K562 (cell line): ENCODE measurements around the gene PLD5. TPM values are rescaled to one million over a fixed set of nuclear protein-coding genes. Genes with fewer than 3 reads are reported as not detected.

Source experiments
- MAFF ChIP-seq: IDR thresholded peaks from 2 replicates; pipeline ENCODE4 v1.6.1; 2012; ENCODE audit warnings: low read length, improper control_type of control experiment
- MAFK ChIP-seq: IDR thresholded peaks from 2 replicates; pipeline ENCODE4 v1.6.1; 2011; ENCODE audit warnings: low read length, improper control_type of control experiment
- ZEB2 ChIP-seq: fragments of 450-650 bp; IDR thresholded peaks from 2 replicates; pipeline ENCODE4 v1.6.1; 2016
- ZNF316 ChIP-seq: fragments of 450-650 bp; IDR thresholded peaks from 2 replicates; pipeline ENCODE4 v1.6.1; 2016
- polyA plus RNA-seq, 8 experiments: library from polyadenylated mRNA; depleted of rRNA in 4 of 8; stranded (reverse) in 5 of 8; unstranded in 3 of 8; fragments of >200 nt; fragmentation: Nextera tagmentation in 2 of 8; fragmentation: Illumina TruSeq in 1 of 8; extraction: Ambion mirVana in 2 of 8; extraction: Trizol in 1 of 8; gene quantifications; 2 replicates each; pipeline versions ENCODE4 v1.2.1 to v1.2.3, GENCODE V29; 2011 to 2014; ENCODE audit warnings: inconsistent platforms in 1 of 8, missing spikeins in 1 of 8
- total RNA-seq, 7 experiments: library from RNA; depleted of rRNA in 6 of 7; stranded (reverse); fragments of >200 nt in 6 of 7; fragmentation: Illumina TruSeq in 2 of 7; extraction: Trizol in 2 of 7; gene quantifications; 2 replicates each; pipeline versions ENCODE4 v1.2.1 to v1.2.3, GENCODE V29; 2011 to 2021; ENCODE audit warnings: low replicate concordance in 1 of 7
- TF ChIP-seq, protein P1 (sequence below): fragments of 450-650 bp; IDR thresholded peaks from 2 replicates; pipeline ENCODE4 v1.6.1; 2016; ENCODE audit warnings: mild to moderate bottlenecking, moderate library complexity

PLD5 gene
- total and polyA plus RNA-seq, 9 of the 15 experiments (the other 6 are each of a cell fraction or from before 2014, with no cell fraction given), result not detected

DNA sequence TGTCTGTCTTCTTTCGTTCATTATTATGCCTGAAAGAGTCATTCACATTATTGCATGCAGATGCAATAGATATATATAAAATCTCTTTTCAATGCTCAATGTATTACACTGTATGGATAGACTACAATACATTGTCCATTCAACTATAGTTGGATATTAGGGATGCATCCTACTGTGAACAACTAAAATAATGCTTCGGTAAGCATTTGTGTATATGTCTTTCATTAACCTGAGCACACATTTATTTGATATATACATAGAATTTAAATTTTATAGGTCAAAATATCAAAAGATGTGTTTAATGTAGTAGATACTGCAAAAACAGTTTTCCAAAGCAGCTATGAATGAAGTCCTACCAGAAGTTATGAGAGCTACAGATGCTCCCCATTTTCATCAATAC is 8.9 kb downstream of the PLD5 start (continued):
- TF ChIP-seq, protein P1, sequence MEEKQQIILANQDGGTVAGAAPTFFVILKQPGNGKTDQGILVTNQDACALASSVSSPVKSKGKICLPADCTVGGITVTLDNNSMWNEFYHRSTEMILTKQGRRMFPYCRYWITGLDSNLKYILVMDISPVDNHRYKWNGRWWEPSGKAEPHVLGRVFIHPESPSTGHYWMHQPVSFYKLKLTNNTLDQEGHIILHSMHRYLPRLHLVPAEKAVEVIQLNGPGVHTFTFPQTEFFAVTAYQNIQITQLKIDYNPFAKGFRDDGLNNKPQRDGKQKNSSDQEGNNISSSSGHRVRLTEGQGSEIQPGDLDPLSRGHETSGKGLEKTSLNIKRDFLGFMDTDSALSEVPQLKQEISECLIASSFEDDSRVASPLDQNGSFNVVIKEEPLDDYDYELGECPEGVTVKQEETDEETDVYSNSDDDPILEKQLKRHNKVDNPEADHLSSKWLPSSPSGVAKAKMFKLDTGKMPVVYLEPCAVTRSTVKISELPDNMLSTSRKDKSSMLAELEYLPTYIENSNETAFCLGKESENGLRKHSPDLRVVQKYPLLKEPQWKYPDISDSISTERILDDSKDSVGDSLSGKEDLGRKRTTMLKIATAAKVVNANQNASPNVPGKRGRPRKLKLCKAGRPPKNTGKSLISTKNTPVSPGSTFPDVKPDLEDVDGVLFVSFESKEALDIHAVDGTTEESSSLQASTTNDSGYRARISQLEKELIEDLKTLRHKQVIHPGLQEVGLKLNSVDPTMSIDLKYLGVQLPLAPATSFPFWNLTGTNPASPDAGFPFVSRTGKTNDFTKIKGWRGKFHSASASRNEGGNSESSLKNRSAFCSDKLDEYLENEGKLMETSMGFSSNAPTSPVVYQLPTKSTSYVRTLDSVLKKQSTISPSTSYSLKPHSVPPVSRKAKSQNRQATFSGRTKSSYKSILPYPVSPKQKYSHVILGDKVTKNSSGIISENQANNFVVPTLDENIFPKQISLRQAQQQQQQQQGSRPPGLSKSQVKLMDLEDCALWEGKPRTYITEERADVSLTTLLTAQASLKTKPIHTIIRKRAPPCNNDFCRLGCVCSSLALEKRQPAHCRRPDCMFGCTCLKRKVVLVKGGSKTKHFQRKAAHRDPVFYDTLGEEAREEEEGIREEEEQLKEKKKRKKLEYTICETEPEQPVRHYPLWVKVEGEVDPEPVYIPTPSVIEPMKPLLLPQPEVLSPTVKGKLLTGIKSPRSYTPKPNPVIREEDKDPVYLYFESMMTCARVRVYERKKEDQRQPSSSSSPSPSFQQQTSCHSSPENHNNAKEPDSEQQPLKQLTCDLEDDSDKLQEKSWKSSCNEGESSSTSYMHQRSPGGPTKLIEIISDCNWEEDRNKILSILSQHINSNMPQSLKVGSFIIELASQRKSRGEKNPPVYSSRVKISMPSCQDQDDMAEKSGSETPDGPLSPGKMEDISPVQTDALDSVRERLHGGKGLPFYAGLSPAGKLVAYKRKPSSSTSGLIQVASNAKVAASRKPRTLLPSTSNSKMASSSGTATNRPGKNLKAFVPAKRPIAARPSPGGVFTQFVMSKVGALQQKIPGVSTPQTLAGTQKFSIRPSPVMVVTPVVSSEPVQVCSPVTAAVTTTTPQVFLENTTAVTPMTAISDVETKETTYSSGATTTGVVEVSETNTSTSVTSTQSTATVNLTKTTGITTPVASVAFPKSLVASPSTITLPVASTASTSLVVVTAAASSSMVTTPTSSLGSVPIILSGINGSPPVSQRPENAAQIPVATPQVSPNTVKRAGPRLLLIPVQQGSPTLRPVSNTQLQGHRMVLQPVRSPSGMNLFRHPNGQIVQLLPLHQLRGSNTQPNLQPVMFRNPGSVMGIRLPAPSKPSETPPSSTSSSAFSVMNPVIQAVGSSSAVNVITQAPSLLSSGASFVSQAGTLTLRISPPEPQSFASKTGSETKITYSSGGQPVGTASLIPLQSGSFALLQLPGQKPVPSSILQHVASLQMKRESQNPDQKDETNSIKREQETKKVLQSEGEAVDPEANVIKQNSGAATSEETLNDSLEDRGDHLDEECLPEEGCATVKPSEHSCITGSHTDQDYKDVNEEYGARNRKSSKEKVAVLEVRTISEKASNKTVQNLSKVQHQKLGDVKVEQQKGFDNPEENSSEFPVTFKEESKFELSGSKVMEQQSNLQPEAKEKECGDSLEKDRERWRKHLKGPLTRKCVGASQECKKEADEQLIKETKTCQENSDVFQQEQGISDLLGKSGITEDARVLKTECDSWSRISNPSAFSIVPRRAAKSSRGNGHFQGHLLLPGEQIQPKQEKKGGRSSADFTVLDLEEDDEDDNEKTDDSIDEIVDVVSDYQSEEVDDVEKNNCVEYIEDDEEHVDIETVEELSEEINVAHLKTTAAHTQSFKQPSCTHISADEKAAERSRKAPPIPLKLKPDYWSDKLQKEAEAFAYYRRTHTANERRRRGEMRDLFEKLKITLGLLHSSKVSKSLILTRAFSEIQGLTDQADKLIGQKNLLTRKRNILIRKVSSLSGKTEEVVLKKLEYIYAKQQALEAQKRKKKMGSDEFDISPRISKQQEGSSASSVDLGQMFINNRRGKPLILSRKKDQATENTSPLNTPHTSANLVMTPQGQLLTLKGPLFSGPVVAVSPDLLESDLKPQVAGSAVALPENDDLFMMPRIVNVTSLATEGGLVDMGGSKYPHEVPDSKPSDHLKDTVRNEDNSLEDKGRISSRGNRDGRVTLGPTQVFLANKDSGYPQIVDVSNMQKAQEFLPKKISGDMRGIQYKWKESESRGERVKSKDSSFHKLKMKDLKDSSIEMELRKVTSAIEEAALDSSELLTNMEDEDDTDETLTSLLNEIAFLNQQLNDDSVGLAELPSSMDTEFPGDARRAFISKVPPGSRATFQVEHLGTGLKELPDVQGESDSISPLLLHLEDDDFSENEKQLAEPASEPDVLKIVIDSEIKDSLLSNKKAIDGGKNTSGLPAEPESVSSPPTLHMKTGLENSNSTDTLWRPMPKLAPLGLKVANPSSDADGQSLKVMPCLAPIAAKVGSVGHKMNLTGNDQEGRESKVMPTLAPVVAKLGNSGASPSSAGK, result no peak
- TF ChIP-seq MAFK, result peak; percentile 79
- no peak for TF ChIP-seq ZEB2
- TF ChIP-seq ZNF316, result peak; percentile 57
- TF ChIP-seq MAFF, result peak; percentile 57
- TF ChIP-seq, all 486 proteins: peak for 4
